SKM-1 (cell line): Measurements from ENCODE around the gene GPRC5B.
A peak's percentile ranks its signal among the peaks of the same experiment; 100 is the strongest.

ENCODE experiments used
- DNase-seq: peaks from one replicate; lab custom pipeline; 2025; ENCODE audit not compliant: unreplicated experiment; lab: John Stamatoyannopoulos, UW

The GPRC5B gene

GRCh38 chr16:19848756-19849155 lies 35.9 kb downstream of the GPRC5B start:
- DNase-seq: no peak

- no peak for DNase-seq
These were observed 38.2 kb downstream of the GPRC5B start for GRCh38 chr16:19846436-19846835.

- DNase-seq: no peak
These were observed 39.6 kb downstream of the GPRC5B start for GRCh38 chr16:19844945-19845641.

DNA sequence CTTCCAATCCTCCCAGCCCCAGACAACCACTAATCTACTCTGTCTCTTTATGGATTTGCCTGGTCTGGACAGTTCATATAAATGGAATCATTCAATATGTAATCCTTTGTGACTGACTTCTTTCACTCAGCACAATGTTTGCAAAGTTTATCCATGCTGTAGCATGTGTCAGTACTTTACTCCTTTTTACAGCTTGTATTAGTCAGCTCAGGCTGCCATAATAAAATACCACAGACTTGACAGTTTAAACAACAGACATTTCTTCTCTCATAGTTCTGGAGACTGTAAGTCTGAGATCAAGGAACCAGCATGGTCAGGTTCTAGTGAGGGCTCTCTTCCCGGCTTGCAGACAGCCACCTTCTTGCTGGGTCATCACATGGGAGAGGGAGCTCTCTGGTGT lies 41.3 kb downstream of the GPRC5B start:
- DNase-seq: no peak

DNA sequence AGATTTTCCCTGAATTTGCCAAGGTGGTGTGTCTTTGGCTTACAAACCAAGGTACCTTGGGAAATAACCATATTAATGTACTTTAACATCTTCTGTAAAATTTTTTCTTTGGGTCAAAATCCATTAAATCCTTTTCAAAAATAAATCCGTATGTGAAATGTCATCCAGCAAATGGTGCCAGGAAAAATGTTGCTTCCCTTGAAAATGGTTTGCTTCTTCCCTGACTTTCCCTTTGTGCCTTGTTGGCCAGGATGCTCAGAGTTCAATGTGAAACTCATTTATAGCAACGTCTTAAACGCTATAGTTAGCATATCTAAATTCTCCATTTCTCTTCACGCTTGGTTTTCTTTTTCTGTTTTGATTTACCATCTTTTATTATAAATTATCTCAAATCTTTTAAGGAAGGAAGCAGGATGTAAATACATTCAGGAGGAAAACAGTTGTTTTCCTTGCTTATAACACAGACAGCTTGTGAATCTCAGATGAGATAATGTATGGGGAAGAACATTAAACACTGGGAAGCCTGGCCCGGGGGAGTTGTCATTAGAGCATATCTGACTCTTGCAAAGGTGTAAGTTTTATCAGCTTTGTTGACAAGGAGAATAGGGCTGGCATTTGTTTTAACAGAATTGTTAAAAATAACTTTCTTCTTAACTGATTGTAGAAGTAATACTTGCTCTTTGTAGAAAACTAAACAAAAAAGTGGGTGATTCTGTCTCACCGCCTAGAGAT lies 42.1 kb downstream of the GPRC5B start:
- no peak for DNase-seq

- DNase-seq: no peak
These were observed 43.5 kb downstream of the GPRC5B start for GRCh38 chr16:19841184-19841583.

DNA sequence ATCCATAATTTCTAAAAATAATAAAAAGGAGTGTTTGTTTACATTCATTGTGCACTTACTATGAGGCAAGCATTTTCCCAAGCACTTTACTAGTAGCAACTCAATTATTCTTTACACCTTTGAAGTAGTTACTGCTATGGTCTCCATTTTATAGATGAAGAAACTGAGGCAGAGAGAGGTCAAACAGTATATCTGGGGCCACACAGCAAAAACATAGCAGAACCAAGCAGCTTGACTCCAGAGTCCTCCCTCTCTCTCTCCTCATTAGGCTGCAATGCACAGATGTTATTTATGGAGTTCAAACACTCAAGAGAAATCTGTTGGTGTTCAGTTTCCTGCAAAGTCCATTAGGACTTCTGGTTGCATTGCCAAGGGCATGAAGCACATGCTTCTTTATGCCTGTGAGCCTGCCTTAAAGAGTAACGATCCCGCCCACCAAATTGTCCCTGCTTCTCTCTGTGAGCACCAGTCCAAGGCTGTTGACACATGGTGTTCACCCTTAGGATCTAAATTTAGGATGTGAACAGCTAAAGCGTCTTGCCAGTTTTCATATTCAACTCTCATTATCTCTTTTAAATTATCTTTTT lies 44.0 kb downstream of the GPRC5B start:
- DNase-seq: no peak

- DNase-seq: no peak
These were observed 46.5 kb downstream of the GPRC5B start for GRCh38 chr16:19837984-19838707.

DNA sequence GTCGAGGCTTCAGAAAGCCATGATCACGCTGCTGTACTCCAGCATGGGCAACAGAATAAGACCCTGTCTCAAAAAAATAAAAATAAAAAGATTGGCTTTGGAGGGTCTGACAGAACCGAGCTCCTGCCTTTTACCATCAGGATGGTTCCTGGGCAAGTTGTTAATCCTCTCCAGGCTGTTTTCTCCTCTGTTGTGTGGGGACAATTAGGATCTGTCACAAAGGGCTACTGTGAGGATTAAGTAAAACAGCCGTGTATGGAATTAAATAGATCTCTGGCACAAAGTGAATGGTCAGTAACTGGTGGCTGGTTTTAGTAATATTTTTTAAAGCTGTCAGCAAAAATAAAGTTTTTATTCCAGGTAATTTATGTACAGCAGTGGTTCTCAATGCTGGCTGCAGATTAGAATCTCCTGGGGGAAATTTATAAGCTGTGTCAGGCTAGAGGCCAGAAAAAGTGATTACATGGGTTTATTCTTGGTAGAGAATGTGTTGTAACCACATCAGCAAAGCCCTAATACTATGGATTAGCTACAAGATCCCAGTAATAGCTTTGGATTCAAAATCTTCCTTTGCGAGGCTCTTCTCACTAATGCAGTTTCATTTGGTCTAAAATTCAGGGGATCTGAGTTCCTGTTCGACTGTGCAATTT lies 47.2 kb downstream of the GPRC5B start:
- no peak for DNase-seq

GRCh38 chr16:19835968-19836421 lies 48.7 kb downstream of the GPRC5B start:
- no peak for DNase-seq

- DNase-seq: no peak
These were observed 49.5 kb downstream of the GPRC5B start for GRCh38 chr16:19835196-19835595.

- DNase-seq: no peak
These were observed 51.1 kb downstream of the GPRC5B start for GRCh38 chr16:19833581-19833980.

DNA sequence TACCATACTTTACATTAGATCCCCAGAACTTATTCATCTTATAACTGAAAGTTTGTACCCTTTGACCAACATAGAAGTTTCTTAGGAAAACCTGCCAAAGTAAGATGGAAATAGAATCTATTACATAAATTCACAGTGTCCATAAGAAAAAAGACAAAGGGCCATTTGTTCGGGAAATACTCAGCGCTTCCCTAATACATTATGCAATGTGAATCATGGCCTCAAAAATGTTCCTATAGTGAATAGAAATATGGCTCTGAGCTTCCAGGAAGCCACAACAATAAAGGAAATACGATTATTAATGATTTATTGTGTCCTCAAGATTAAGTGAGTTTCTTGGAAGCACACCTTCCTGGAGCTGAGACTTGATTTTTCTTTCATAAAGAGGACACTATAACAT lies 51.5 kb downstream of the GPRC5B start:
- DNase-seq: no peak

DNA sequence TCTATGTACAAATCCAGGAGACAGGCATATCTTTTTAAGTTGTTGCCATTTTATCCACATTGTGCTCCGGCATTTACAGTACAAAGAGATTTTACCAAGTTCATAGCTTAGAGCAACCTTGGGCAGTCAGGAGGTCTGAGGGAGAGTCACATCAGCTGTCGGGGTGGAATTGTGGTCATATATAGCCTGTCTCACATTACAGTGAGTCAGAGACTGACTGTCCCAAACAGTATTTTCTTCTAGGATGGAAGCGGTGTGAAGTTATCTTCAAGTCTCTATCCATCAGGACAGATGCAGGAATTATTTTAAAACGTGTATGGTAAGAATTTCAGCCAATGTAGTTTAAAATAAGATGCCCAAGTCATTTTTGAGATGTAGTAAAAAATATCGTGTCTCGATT lies 53.0 kb downstream of the GPRC5B start:
- no peak for DNase-seq

DNA sequence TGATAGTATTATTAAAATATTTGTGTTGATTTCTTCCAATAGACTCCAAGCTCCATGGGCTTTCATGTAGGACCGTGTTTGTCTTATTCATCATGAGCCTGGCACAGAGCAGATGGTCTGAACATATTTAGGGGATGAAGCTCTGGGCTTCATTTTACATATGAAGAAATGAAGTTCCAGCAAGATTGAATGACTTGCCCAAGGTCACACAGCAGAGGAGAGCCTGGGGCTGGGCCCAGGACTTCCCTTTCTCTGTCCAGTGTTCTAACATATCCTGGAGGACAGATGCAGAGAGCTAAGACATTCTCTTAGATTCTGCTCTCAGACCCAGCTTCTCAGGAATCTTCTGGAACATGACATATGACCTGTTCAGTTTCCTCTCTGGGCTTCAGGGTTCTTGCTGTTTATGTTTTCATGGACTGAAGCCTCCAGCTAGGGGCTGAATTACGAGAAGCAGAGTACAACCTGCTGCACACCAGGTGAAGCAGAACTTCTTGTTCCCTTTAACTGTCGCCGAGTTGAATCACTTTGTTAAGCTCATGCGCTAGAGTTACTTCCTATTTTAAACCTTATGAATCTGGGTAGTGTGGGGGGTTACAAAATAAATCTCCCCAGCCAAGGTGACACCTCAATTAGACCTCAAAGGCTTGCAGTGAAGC lies 53.6 kb downstream of the GPRC5B start:
- DNase-seq: peak; percentile 15

GRCh38 chr16:19829844-19830692 lies 54.6 kb downstream of the GPRC5B start:
- no peak for DNase-seq

DNA sequence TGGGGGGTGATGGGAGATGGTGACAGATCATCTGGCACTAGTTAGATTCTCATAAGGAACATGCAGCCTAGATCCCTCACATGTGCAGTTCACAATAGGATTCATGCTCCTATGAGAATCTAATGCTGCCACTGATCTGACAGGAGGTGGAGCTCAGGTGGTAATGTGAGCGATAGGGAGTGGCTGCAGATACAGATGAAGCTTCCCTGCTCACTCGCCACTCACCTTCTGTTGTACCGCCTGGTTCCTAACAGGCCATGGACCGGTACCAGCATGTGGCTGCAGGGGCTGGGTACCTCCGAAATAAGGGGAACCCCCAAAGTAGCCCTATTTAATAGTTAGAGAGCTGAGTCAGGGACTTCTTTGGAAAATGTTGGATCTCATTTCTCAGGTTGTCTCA lies 60.4 kb downstream of the GPRC5B start:
- DNase-seq: no peak

- no peak for DNase-seq
These were observed 61.3 kb downstream of the GPRC5B start for GRCh38 chr16:19823322-19823721.

GRCh38 chr16:19822533-19822932 lies 62.1 kb downstream of the GPRC5B start:
- DNase-seq: no peak

DNA sequence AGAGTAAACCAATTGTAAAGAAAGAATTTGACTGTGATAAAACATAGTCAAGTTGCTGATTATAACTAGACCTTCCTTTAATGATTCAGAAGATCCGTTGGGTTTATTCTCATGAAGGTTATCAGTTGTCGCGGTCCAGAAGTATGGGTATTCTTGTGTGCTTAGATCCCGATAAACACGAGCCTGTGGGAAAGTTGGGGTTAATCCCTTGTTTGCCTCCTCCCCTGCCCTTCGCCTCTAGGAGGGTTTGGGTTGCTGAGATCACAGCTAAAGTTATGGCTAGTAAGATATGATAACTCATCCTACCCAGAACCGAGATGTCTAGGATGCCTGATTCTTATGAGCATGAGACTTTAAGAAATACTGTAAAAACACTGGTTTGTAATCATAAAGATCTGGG lies 66.8 kb downstream of the GPRC5B start:
- DNase-seq: no peak
